ENCODE results near the gene COPS3. TPM values are rescaled to one million over a fixed set of nuclear protein-coding genes. Genes with fewer than 3 reads are reported as not detected.

The COPS3 gene
- total and polyA plus RNA-seq, 2 experiments from 2014 or later, result 108 to 121 TPM

DNA sequence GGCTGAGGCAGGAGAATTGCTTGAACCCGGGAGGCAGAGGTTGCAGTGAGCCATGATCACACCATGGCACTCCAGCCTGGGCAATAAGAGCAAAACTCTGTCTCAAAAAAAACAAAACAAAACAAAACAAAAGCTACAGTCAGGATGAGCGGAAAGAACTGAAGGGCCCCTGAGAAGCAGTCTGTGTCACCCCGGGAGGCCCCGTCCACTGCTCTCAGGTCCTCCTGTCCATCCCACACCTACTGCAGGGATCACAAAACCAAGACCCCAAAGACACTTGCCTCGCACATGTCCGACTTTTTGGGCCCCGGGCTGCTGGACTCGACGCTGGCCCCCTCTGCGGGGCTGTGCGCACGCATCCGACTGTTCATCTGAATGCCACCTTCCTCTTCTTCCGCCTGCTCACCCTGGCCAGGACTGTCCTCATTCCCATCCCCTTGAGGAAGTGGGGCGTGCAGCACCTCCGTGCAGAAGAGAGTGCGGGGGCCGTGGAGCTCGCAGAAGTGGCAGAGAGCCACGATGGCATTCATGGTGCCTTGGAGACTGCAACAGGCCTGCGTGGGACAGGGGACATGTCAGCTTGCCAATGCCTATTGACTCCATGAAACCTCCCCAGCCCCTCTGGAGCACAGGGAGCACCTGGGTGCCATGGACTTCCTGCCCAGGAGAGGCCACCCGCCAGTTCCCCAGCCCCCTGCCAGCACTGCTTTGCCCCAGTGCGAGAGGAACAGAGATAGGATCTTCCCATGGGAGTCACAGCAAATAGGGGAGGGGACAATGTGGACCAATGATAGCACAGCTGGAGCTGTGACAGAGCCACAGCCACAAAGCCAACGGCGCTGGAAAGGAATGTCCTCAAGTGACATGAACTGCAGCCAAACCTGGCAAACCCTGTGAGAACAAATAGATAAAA is 53.2 kb downstream of the COPS3 start:
- H3K4me3 Mint-ChIP-seq, result no peak overlapping the region
- Histone ChIP-seq H3F3A (replicated peaks; ENCODE audit: low read depth) (no peaks in the 10 kb centered on the region), H3K27ac (ENCODE audit: low read depth) (no peak overlapping the region), H3K4me2 (no peak overlapping the region), H3K36me3 (ENCODE audit: insufficient read depth) (peaks cover 30% of the 10 kb centered on the region), H3K4me1 (ENCODE audit: insufficient read depth) (no peaks in the 10 kb centered on the region), H4K20me1 (replicated peaks; ENCODE audit: insufficient read depth) (peaks cover 3% of the 10 kb centered on the region; the same call in 1 of the 2 replicates), H3K27me3 (ENCODE audit: insufficient read depth) (no peaks in the 10 kb centered on the region), H3K9me2 (ENCODE audit: insufficient read depth) (no peaks in the 10 kb centered on the region), H2AFZ (no peak overlapping the region), H3K4me3 (no peak overlapping the region), H3K79me2 (replicated peaks; ENCODE audit: insufficient read depth) (peaks cover 4% of the 10 kb centered on the region; the same call in 1 of the 2 replicates)
- peaks cover 78% of the 10 kb centered on the region for H3K36me3 Mint-ChIP-seq (ENCODE audit: low read depth)
- no peak for TF ChIP-seq NANOG (IDR thresholded peaks at IDR 0.05; ENCODE audit: borderline replicate concordance)
- TF ChIP-seq POLR2AphosphoS5 (IDR thresholded peaks at IDR 0.05; ENCODE audit: low read depth), result no peak
- TF ChIP-seq EZH2phosphoT487 (IDR thresholded peaks at IDR 0.05; ENCODE audit: unreplicated experiment), result no peak
- TF ChIP-seq ZNF331 (CRISPR knock-in tag; IDR thresholded peaks at IDR 0.05; ENCODE audit: low read depth), result no peak
- no peak for TF ChIP-seq CREB1 (CRISPR knock-in tag; IDR thresholded peaks at IDR 0.05; ENCODE audit: low read depth)
- TF ChIP-seq ZNF462 (CRISPR knock-in tag; IDR thresholded peaks at IDR 0.05), result no peak
- TF ChIP-seq, protein P1, sequence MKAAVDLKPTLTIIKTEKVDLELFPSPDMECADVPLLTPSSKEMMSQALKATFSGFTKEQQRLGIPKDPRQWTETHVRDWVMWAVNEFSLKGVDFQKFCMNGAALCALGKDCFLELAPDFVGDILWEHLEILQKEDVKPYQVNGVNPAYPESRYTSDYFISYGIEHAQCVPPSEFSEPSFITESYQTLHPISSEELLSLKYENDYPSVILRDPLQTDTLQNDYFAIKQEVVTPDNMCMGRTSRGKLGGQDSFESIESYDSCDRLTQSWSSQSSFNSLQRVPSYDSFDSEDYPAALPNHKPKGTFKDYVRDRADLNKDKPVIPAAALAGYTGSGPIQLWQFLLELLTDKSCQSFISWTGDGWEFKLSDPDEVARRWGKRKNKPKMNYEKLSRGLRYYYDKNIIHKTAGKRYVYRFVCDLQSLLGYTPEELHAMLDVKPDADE (IDR thresholded peaks at IDR 0.05), result no peak
- TF ChIP-seq JUNB (IDR thresholded peaks at IDR 0.05; ENCODE audit: unreplicated experiment), result no peak
- no peak for TF ChIP-seq ZNF114 (CRISPR knock-in tag; IDR thresholded peaks at IDR 0.05)
- no peak for TF ChIP-seq STAT1 (IDR thresholded peaks at IDR 0.05; ENCODE audit: unreplicated experiment)
- TF ChIP-seq REST (IDR thresholded peaks at IDR 0.05; ENCODE audit: unreplicated experiment), result no peak
- no peak for TF ChIP-seq EZH2 (IDR thresholded peaks at IDR 0.05; ENCODE audit: low read depth, unreplicated experiment)
- TF ChIP-seq, protein P2, sequence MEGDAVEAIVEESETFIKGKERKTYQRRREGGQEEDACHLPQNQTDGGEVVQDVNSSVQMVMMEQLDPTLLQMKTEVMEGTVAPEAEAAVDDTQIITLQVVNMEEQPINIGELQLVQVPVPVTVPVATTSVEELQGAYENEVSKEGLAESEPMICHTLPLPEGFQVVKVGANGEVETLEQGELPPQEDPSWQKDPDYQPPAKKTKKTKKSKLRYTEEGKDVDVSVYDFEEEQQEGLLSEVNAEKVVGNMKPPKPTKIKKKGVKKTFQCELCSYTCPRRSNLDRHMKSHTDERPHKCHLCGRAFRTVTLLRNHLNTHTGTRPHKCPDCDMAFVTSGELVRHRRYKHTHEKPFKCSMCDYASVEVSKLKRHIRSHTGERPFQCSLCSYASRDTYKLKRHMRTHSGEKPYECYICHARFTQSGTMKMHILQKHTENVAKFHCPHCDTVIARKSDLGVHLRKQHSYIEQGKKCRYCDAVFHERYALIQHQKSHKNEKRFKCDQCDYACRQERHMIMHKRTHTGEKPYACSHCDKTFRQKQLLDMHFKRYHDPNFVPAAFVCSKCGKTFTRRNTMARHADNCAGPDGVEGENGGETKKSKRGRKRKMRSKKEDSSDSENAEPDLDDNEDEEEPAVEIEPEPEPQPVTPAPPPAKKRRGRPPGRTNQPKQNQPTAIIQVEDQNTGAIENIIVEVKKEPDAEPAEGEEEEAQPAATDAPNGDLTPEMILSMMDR (conservative IDR thresholded peaks at IDR 0.05; ENCODE audit: low read depth in 2 of 2), result no peak
- H3K9me3 Mint-ChIP-seq, result no peaks in the 10 kb centered on the region
- peaks cover 12% of the 10 kb centered on the region for H3K27me3 Mint-ChIP-seq (ENCODE audit: insufficient read depth, low read depth, poor library complexity)
- DNase-seq (ENCODE audit: low spot score) (no peak), ATAC-seq (no peak)
- H3K4me1 Mint-ChIP-seq, result no peaks in the 10 kb centered on the region
- no peak overlapping the region for H3K27ac Mint-ChIP-seq
